Testis (tissue), 2 donors: Measurements from ENCODE around the gene C1QTNF8.

ENCODE experiments used
- POLR2A ChIP-seq: fragments of 450-650 bp; IDR thresholded peaks from one replicate; pipeline ENCODE4 v1.6.1; 2017; ENCODE audit warnings: antibody characterized with exemption, mild to moderate bottlenecking, moderate library complexity
- TF ChIP-seq, protein P1 (sequence below), 3 experiments: fragments of 450-650 bp in 2 of 3; fragments of 200-600 bp in 1 of 3; sonication (generic) in 1 of 3; IDR thresholded peaks; one replicate each; pipeline ENCODE4 v1.5.1; 2016 to 2019; ENCODE audit warnings: antibody characterized with exemption in 3 of 3, mild to moderate bottlenecking in 2 of 3, moderate library complexity in 1 of 3

- TF ChIP-seq, protein P1, sequence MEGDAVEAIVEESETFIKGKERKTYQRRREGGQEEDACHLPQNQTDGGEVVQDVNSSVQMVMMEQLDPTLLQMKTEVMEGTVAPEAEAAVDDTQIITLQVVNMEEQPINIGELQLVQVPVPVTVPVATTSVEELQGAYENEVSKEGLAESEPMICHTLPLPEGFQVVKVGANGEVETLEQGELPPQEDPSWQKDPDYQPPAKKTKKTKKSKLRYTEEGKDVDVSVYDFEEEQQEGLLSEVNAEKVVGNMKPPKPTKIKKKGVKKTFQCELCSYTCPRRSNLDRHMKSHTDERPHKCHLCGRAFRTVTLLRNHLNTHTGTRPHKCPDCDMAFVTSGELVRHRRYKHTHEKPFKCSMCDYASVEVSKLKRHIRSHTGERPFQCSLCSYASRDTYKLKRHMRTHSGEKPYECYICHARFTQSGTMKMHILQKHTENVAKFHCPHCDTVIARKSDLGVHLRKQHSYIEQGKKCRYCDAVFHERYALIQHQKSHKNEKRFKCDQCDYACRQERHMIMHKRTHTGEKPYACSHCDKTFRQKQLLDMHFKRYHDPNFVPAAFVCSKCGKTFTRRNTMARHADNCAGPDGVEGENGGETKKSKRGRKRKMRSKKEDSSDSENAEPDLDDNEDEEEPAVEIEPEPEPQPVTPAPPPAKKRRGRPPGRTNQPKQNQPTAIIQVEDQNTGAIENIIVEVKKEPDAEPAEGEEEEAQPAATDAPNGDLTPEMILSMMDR (IDR thresholded peaks at IDR 0.05): no peak
- TF ChIP-seq POLR2A: no peak
These were observed 48.9 kb downstream of the C1QTNF8 start for GRCh38 chr16:1047123-1047522.
